Neural cell (in vitro differentiated cells): ENCODE results near the gene LGR4. TPM values are rescaled to one million over a fixed set of nuclear protein-coding genes. Genes with fewer than 3 reads are reported as not detected.

Source experiments
- H2AFZ ChIP-seq: fragments of 200-600, 300-800 bp; sonication (generic), shearing (Covaris generic); 2 replicates; pipeline ENCODE4 v1.6.0; 2014; ENCODE audit warnings: low read depth, mild to moderate bottlenecking, antibody characterized with exemption, low read length, moderate library complexity
- H3F3A ChIP-seq: fragments of 200-600 bp; shearing (Covaris generic); 2 replicates; pipeline ENCODE4 v1.6.1; 2016; ENCODE audit warnings: mild to moderate bottlenecking, moderate library complexity, mixed read lengths, antibody characterized with exemption, low read length; ENCODE audit not compliant: insufficient read depth, poor library complexity, severe bottlenecking
- H3K27ac ChIP-seq: fragments of 200-600, 300-800 bp; sonication (generic), shearing (Covaris generic); 2 replicates; pipeline ENCODE4 v1.5.1; 2014; ENCODE audit warnings: mild to moderate bottlenecking, low read length, moderate library complexity
- H3K27me3 ChIP-seq: fragments of 300-800, 200-600 bp; sonication (generic), shearing (Covaris generic); 2 replicates; pipeline ENCODE4 v1.6.0; 2014; ENCODE audit warnings: mild to moderate bottlenecking, low read depth, low read length, moderate library complexity; ENCODE audit not compliant: insufficient read depth
- H3K36me3 ChIP-seq: fragments of 300-800, 200-600 bp; sonication (generic), shearing (Covaris generic); 2 replicates; pipeline ENCODE4 v1.5.1; 2014; ENCODE audit warnings: mild to moderate bottlenecking, antibody characterized with exemption, low read length, moderate library complexity; ENCODE audit not compliant: insufficient read depth
- H3K4me2 ChIP-seq: fragments of 300-800, 200-600 bp; sonication (generic), shearing (Covaris generic); 2 replicates; pipeline ENCODE4 v1.6.0; 2014; ENCODE audit warnings: mild to moderate bottlenecking, low read length
- H3K4me3 ChIP-seq: fragments of 300-800, 200-600 bp; sonication (generic), shearing (Covaris generic); 2 replicates; pipeline ENCODE4 v1.5.1; 2014; ENCODE audit warnings: mild to moderate bottlenecking, low read length, moderate library complexity
- H3K79me2 ChIP-seq: fragments of 200-600 bp; shearing (Covaris generic); replicated peaks from 2 replicates; pipeline ENCODE4 v1.6.0; 2014; ENCODE audit warnings: mild to moderate bottlenecking, low read length, moderate library complexity; ENCODE audit not compliant: insufficient read depth
- H3K9ac ChIP-seq: fragments of 300-800, 200-600 bp; sonication (generic), shearing (Covaris generic); 2 replicates; pipeline ENCODE4 v1.6.1; 2016; ENCODE audit warnings: mild to moderate bottlenecking, low read length, mixed read lengths
- H3K9me2 ChIP-seq: fragments of 200-600 bp; shearing (Covaris generic); 2 replicates; pipeline ENCODE4 v1.6.1; 2016; ENCODE audit warnings: mild to moderate bottlenecking, low read length, mixed read lengths; ENCODE audit not compliant: insufficient read depth
- H3K9me3 ChIP-seq: fragments of 200-600, 300-800 bp; sonication (generic), shearing (Covaris generic); 2 replicates; pipeline ENCODE4 v1.6.1; 2016; ENCODE audit warnings: mild to moderate bottlenecking, mixed run types, low read length, moderate library complexity, mixed read lengths
- H4K20me1 ChIP-seq: fragments of 200-600 bp; shearing (Covaris generic); 2 replicates; pipeline ENCODE4 v1.6.1; 2016; ENCODE audit warnings: mild to moderate bottlenecking, mixed run types; ENCODE audit not compliant: insufficient read depth
- CTCF ChIP-seq: fragments of 450-650 bp; IDR thresholded peaks from 2 replicates; pipeline ENCODE4 v1.5.1; 2014; ENCODE audit warnings: antibody characterized with exemption, mild to moderate bottlenecking, moderate library complexity; ENCODE audit not compliant: poor library complexity, severe bottlenecking
- EP300 ChIP-seq: fragments of 450-650 bp; conservative IDR thresholded peaks from 2 replicates; pipeline ENCODE4 v1.6.1; 2014; ENCODE audit warnings: antibody characterized with exemption, mild to moderate bottlenecking, moderate library complexity; ENCODE audit not compliant: poor library complexity, severe bottlenecking
- EZH2 ChIP-seq: fragments of 200-600, 300-800 bp; shearing (Covaris generic), sonication (generic); IDR thresholded peaks from 2 replicates; pipeline ENCODE4 v1.6.1; 2014; ENCODE audit warnings: antibody characterized with exemption, low read length, borderline replicate concordance, mild to moderate bottlenecking; ENCODE audit not compliant: insufficient read depth, poor library complexity, severe bottlenecking
- MXI1 ChIP-seq: fragments of 450-650 bp; conservative IDR thresholded peaks from 2 replicates; pipeline ENCODE4 v1.6.1; 2014; ENCODE audit warnings: antibody characterized with exemption, mild to moderate bottlenecking; ENCODE audit not compliant: poor library complexity, severe bottlenecking
- POLR2AphosphoS5 ChIP-seq: IDR thresholded peaks from 2 replicates; pipeline ENCODE4 v1.6.1; 2012
- RAD21 ChIP-seq: fragments of 450-650 bp; conservative IDR thresholded peaks from 2 replicates; pipeline ENCODE4 v1.6.1; 2014; ENCODE audit warnings: antibody characterized with exemption, mild to moderate bottlenecking, moderate library complexity
- REST ChIP-seq: IDR thresholded peaks from 2 replicates; pipeline ENCODE4 v1.6.1; 2012; ENCODE audit warnings: borderline replicate concordance
- SMC3 ChIP-seq: fragments of 450-650 bp; conservative IDR thresholded peaks from 2 replicates; pipeline ENCODE4 v1.6.1; 2014; ENCODE audit warnings: antibody characterized with exemption, mild to moderate bottlenecking, moderate library complexity; ENCODE audit not compliant: poor library complexity
- TAF1 ChIP-seq: IDR thresholded peaks from 2 replicates; pipeline ENCODE4 v1.6.1; 2012; ENCODE audit warnings: low read depth
- polyA plus RNA-seq: library from polyadenylated mRNA; depleted of rRNA; stranded (reverse); fragments of >200 nt; gene quantifications from 2 replicates; pipeline ENCODE4 v1.2.3, GENCODE V29; 2014

The LGR4 gene
- polyA plus RNA-seq, 1 donor from 2014 or later, result 11.2 TPM

GRCh38 chr11:27470826-27471588 lies 1.6 kb downstream of the LGR4 start:
- Histone ChIP-seq H3K79me2 (peaks cover 46% of the 10 kb centered on the region), H3K9me3 (no peaks in the 10 kb centered on the region), H3K9ac (peak overlapping the region; percentile 71), H3K36me3 (no peaks in the 10 kb centered on the region), H4K20me1 (no peaks in the 10 kb centered on the region), H3K27me3 (no peaks in the 10 kb centered on the region), H3K27ac (no peak overlapping the region), H3F3A (no peaks in the 10 kb centered on the region), H3K4me3 (peak overlapping the region; percentile 87), H3K9me2 (no peaks in the 10 kb centered on the region), H2AFZ (no peak overlapping the region), H3K4me2 (peak overlapping the region; percentile 41)
- TF ChIP-seq MXI1 (peak; percentile 44), REST (no peak), EZH2 (no peak), TAF1 (no peak), SMC3 (peak; percentile 42), RAD21 (peak; percentile 25)

- Histone ChIP-seq H3K27me3 (no peaks in the 10 kb centered on the region), H2AFZ (no peak overlapping the region), H3K9me3 (no peaks in the 10 kb centered on the region), H3K9me2 (no peaks in the 10 kb centered on the region), H4K20me1 (no peaks in the 10 kb centered on the region), H3K4me3 (peak overlapping the region; percentile 87), H3K9ac (no peak overlapping the region), H3K4me2 (peak overlapping the region; percentile 41), H3F3A (no peaks in the 10 kb centered on the region), H3K79me2 (peaks cover 50% of the 10 kb centered on the region), H3K36me3 (no peaks in the 10 kb centered on the region), H3K27ac (no peak overlapping the region)
- TF ChIP-seq MXI1 (no peak), SMC3 (no peak), POLR2AphosphoS5 (no peak), REST (no peak), CTCF (no peak), RAD21 (no peak), EZH2 (no peak), EP300 (no peak), TAF1 (no peak)
Measured at GRCh38 chr11:27470166-27470565, 2.4 kb downstream of the LGR4 start.
